ENCODE data around the gene EPSTI1.

The EPSTI1 gene

DNA sequence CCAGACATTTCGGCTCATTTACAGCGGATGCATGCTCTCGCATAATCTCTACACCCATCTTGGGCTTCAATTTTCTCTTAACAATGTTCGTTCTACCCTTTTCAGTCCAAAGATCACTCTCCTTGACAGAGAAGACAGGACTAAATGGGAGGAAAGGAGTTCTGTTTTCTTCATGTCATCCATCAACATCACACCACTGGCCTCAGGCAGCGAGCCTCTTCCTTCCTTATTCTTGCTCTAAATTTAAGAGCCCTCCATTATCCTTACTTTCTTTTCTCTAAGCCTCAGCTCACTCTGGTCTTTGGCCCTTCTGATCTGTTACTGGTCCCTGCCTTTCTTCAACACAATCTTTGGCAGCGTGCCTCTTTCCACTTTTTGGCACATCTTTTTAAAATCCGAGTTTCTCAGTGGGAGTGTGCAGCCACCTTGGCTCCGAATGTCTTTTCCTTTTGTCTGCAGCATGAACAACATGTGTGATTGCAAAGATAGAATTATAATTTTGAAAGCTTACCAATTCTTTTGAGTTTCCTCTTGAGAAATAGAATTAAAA lies 111.9 kb downstream of the EPSTI1 start:
- FAIRE-seq (no peak), DNase-seq (ENCODE audit: insufficient read length, low spot score) (no peak)
- TF ChIP-seq, protein P1, sequence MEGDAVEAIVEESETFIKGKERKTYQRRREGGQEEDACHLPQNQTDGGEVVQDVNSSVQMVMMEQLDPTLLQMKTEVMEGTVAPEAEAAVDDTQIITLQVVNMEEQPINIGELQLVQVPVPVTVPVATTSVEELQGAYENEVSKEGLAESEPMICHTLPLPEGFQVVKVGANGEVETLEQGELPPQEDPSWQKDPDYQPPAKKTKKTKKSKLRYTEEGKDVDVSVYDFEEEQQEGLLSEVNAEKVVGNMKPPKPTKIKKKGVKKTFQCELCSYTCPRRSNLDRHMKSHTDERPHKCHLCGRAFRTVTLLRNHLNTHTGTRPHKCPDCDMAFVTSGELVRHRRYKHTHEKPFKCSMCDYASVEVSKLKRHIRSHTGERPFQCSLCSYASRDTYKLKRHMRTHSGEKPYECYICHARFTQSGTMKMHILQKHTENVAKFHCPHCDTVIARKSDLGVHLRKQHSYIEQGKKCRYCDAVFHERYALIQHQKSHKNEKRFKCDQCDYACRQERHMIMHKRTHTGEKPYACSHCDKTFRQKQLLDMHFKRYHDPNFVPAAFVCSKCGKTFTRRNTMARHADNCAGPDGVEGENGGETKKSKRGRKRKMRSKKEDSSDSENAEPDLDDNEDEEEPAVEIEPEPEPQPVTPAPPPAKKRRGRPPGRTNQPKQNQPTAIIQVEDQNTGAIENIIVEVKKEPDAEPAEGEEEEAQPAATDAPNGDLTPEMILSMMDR (IDR thresholded peaks at IDR 0.05; ENCODE audit: insufficient read depth, missing control alignments), result no peak

GRCh38 chr13:42878721-42879120 lies 113.3 kb downstream of the EPSTI1 start:
- TF ChIP-seq, protein P1 (IDR thresholded peaks at IDR 0.05; ENCODE audit: insufficient read depth, missing control alignments), result no peak
- FAIRE-seq, result no peak
- no peak for DNase-seq (ENCODE audit: insufficient read length, low spot score)

DNA sequence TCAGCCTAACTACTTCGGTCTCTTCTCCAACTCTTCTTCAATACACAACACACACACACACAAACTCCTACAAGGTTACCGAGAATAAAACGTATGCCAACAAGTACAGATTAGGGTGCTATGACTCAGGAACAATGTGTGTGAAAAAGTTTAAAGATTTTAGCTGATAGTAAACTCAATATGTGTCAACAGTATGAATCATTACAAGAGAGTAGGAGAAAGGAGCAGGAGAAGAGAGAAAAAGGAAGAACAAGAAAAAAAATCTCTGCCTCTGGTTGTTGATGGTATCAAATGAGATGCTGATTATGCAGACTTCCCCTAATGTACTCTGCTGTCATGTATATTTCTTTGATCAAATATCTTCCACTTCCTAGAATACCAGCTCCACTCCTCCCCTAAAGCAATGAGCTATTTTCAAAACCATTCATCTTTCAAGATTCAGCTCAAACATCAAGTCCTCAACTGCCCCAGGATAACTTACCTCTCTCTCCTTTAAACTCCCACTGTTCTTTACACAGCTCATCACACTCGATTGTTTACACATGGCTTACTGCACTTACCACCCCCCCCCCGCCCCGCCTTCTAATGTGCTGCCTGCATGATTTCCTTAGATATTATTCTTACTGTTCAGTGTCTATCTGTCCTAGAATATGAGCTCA lies 115.0 kb downstream of the EPSTI1 start:
- no peak for DNase-seq (ENCODE audit: insufficient read length, low spot score)
- TF ChIP-seq, protein P1 (IDR thresholded peaks at IDR 0.05; ENCODE audit: insufficient read depth, missing control alignments), result no peak
- no peak for FAIRE-seq

- DNase-seq (ENCODE audit: insufficient read length, low spot score), result no peak
- no peak for FAIRE-seq
- TF ChIP-seq, protein P1 (IDR thresholded peaks at IDR 0.05; ENCODE audit: insufficient read depth, missing control alignments), result no peak
Observed at GRCh38 chr13:42876270-42876714, 115.7 kb downstream of the EPSTI1 start.

DNA sequence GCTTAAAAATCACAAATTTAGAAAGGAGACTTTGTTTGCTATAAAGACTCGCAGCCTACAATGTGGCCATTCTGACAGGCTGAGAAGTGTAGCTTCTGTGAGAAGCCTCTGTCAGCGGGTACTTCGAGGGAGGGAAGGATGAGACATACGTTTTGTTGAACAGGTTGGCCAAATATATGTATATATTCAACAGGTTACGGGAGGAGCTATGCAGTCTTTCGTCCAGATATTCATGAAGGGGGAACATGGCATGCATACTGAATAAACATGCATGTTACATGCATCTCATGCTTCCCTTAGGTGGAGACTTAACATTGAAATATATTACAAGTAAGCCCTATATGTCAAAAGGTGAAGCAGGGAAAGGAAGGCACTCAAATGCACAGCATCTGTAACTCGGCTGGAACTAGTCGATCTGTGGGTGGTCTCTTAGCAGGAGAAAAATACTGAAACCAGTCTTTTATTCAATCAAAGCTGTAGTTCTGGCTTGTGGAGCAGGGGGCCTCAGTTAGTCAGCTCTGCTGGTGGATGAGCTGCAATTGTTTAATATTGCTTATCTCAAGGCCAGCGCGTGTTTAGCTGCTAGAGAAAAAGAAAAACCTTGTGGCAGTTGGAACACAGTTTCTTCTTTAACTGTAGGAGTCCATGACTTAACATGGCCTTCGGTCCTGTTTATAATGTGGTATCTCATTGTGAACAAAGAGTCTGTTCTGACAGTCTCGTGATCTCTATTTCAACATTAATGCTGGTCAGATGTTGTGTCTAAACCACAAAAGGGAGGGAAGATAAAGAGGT lies 116.4 kb downstream of the EPSTI1 start:
- TF ChIP-seq, protein P1 (IDR thresholded peaks at IDR 0.05; ENCODE audit: insufficient read depth, missing control alignments), result no peak
- no peak for FAIRE-seq
- no peak for DNase-seq (ENCODE audit: insufficient read length, low spot score)

- TF ChIP-seq, protein P1 (IDR thresholded peaks at IDR 0.05; ENCODE audit: insufficient read depth, missing control alignments), result no peak
- FAIRE-seq, result no peak
- no peak for DNase-seq (ENCODE audit: insufficient read length, low spot score)
Observed at GRCh38 chr13:42874221-42874620, 117.8 kb downstream of the EPSTI1 start.

All from D721Med (cell line).